ENCODE results near the gene NAA60. TPM values are rescaled to one million over a fixed set of nuclear protein-coding genes. Genes with fewer than 3 reads are reported as not detected.

NAA60 gene
- total and polyA plus RNA-seq, 4 donors: 16.6 to 57.7 (median 48.5) TPM

- DNase-seq: no peak
- no peak overlapping the region for H3K4me3 ChIP-seq
- no peak overlapping the region for H3K9ac ChIP-seq (ENCODE audit: insufficient read depth in 1 of 2, low read length in 2 of 2)
- ATAC-seq (ENCODE audit: insufficient read depth, low FRiP score): no peak
- no peaks in the 10 kb centered on the region for H3K9me3 ChIP-seq (ENCODE audit: control insufficient read depth in 4 of 4, insufficient read depth in 3 of 4, low read length in 3 of 4)
- peaks cover 0 to 14% (median 0%) of the 10 kb centered on the region in 5 donors for H3K4me1 ChIP-seq (ENCODE audit: control insufficient read depth in 5 of 5, insufficient read depth in 5 of 5, low read length in 5 of 5)
- TF ChIP-seq CTCF (IDR thresholded peaks at IDR 0.05; ENCODE audit: control extremely low read depth, extremely low read depth): no peak
- 87 to 91% methylated on average over 8 of the region's 8 CpGs for WGBS, 2 donors
- H3K27me3 ChIP-seq (ENCODE audit: control insufficient read depth in 3 of 3, insufficient read depth in 3 of 3, low read length in 2 of 3): no peaks in the 10 kb centered on the region
- H3K36me3 ChIP-seq (ENCODE audit: control insufficient read depth in 4 of 4, insufficient read depth in 4 of 4, low read length in 4 of 4): peaks cover 0 to 23% (median 0%) of the 10 kb centered on the region in 4 donors
- no peak overlapping the region for H3K27ac ChIP-seq (ENCODE audit: low read depth in 1 of 2, low read length in 1 of 2)
These were observed 23.7 kb downstream of the NAA60 start for GRCh38 chr16:3467182-3467581.

- no peak for TF ChIP-seq CTCF (IDR thresholded peaks at IDR 0.05; ENCODE audit: control extremely low read depth, extremely low read depth)
- Histone ChIP-seq H3K4me3 (no peak overlapping the region), H3K27me3 (ENCODE audit: control insufficient read depth in 3 of 3, insufficient read depth in 3 of 3, low read length in 2 of 3) (no peaks in the 10 kb centered on the region), H3K27ac (ENCODE audit: low read depth in 1 of 2, low read length in 1 of 2) (no peak overlapping the region), H3K9me3 (ENCODE audit: control insufficient read depth in 4 of 4, insufficient read depth in 3 of 4, low read length in 3 of 4) (no peaks in the 10 kb centered on the region), H3K36me3 (ENCODE audit: control insufficient read depth in 4 of 4, insufficient read depth in 4 of 4, low read length in 4 of 4) (peaks cover 0 to 23% (median 0%) of the 10 kb centered on the region in 4 donors), H3K4me1 (ENCODE audit: control insufficient read depth in 5 of 5, insufficient read depth in 5 of 5, low read length in 5 of 5) (peaks cover 0 to 14% (median 0%) of the 10 kb centered on the region in 5 donors), H3K9ac (ENCODE audit: insufficient read depth in 1 of 2, low read length in 2 of 2) (no peak overlapping the region)
- DNase-seq: no peak
- 89 to 91% methylated on average over 4 of the region's 4 CpGs for WGBS, 2 donors
- no peak for ATAC-seq (ENCODE audit: insufficient read depth, low FRiP score)
These were observed 24.4 kb downstream of the NAA60 start for GRCh38 chr16:3467921-3468320.

GRCh38 chr16:3468501-3468900, 25.0 kb downstream of the NAA60 start:
- no peak for DNase-seq
- Histone ChIP-seq H3K9ac (ENCODE audit: insufficient read depth in 1 of 2, low read length in 2 of 2) (no peak overlapping the region), H3K36me3 (ENCODE audit: control insufficient read depth in 4 of 4, insufficient read depth in 4 of 4, low read length in 4 of 4) (peaks cover 0 to 23% (median 0%) of the 10 kb centered on the region in 4 donors), H3K9me3 (ENCODE audit: control insufficient read depth in 4 of 4, insufficient read depth in 3 of 4, low read length in 3 of 4) (no peaks in the 10 kb centered on the region), H3K4me3 (no peak overlapping the region), H3K4me1 (ENCODE audit: control insufficient read depth in 5 of 5, insufficient read depth in 5 of 5, low read length in 5 of 5) (peaks cover 0 to 13% (median 0%) of the 10 kb centered on the region in 5 donors), H3K27me3 (ENCODE audit: control insufficient read depth in 3 of 3, insufficient read depth in 3 of 3, low read length in 2 of 3) (no peaks in the 10 kb centered on the region), H3K27ac (ENCODE audit: low read depth in 1 of 2, low read length in 1 of 2) (no peak overlapping the region)
- ATAC-seq (ENCODE audit: insufficient read depth, low FRiP score): no peak
- 85 to 89% methylated on average over 15 of the region's 15 CpGs for WGBS, 2 donors
- TF ChIP-seq CTCF (IDR thresholded peaks at IDR 0.05; ENCODE audit: control extremely low read depth, extremely low read depth): no peak

- Histone ChIP-seq H3K9me3 (ENCODE audit: control insufficient read depth in 4 of 4, insufficient read depth in 3 of 4, low read length in 3 of 4) (no peaks in the 10 kb centered on the region), H3K36me3 (ENCODE audit: control insufficient read depth in 4 of 4, insufficient read depth in 4 of 4, low read length in 4 of 4) (peaks cover 0 to 25% (median 0%) of the 10 kb centered on the region in 4 donors), H3K4me3 (no peak overlapping the region), H3K4me1 (ENCODE audit: control insufficient read depth in 5 of 5, insufficient read depth in 5 of 5, low read length in 5 of 5) (peaks cover 0 to 17% (median 0%) of the 10 kb centered on the region in 5 donors), H3K9ac (ENCODE audit: insufficient read depth in 1 of 2, low read length in 2 of 2) (no peak overlapping the region), H3K27ac (ENCODE audit: low read depth in 1 of 2, low read length in 1 of 2) (no peak overlapping the region), H3K27me3 (ENCODE audit: control insufficient read depth in 3 of 3, insufficient read depth in 3 of 3, low read length in 2 of 3) (no peaks in the 10 kb centered on the region)
- DNase-seq (no peak), ATAC-seq (ENCODE audit: insufficient read depth, low FRiP score) (no peak)
- WGBS, 2 donors: 92 to 97% methylated on average over 7 of the region's 7 CpGs
- TF ChIP-seq CTCF (IDR thresholded peaks at IDR 0.05; ENCODE audit: control extremely low read depth, extremely low read depth): no peak
These were observed 26.3 kb downstream of the NAA60 start for GRCh38 chr16:3469736-3470135.

Data from lung (tissue), 12 donors.